ENCODE results near the gene TYMS.

GRCh38 chr18:711310-711656 lies 53.8 kb downstream of the TYMS start:
- TF ChIP-seq CTCF (IDR thresholded peaks at IDR 0.05) (no peak), POLR2A (IDR thresholded peaks at IDR 0.05) (no peak)

Data from esophagus squamous epithelium (tissue), 4 donors.